ENCODE results near the gene ARL2BP. TPM values are rescaled to one million over a fixed set of nuclear protein-coding genes. Genes with fewer than 3 reads are reported as not detected.

ARL2BP gene
- total and polyA plus RNA-seq, 4 donors = 32.8 to 63.2 (median 44.1) TPM

- Histone ChIP-seq H3K36me3 (ENCODE audit: control insufficient read depth in 4 of 4, insufficient read depth in 4 of 4, low read length in 4 of 4) (peaks cover 24 to 53% (median 32%) of the 10 kb centered on the region in 4 donors), H3K27me3 (ENCODE audit: control insufficient read depth in 3 of 3, insufficient read depth in 3 of 3, low read length in 2 of 3) (no peaks in the 10 kb centered on the region), H3K27ac (ENCODE audit: low read depth in 1 of 2, low read length in 1 of 2) (no peak overlapping the region), H3K9ac (ENCODE audit: insufficient read depth in 1 of 2, low read length in 2 of 2) (no peak overlapping the region), H3K4me1 (ENCODE audit: control insufficient read depth in 5 of 5, insufficient read depth in 5 of 5, low read length in 5 of 5) (no peaks in the 10 kb centered on the region), H3K9me3 (ENCODE audit: control insufficient read depth in 4 of 4, insufficient read depth in 3 of 4, low read length in 3 of 4) (no peaks in the 10 kb centered on the region), H3K4me3 (no peak overlapping the region)
- ATAC-seq (ENCODE audit: insufficient read depth, low FRiP score) (no peak), DNase-seq (no peak)
- TF ChIP-seq, protein P1, sequence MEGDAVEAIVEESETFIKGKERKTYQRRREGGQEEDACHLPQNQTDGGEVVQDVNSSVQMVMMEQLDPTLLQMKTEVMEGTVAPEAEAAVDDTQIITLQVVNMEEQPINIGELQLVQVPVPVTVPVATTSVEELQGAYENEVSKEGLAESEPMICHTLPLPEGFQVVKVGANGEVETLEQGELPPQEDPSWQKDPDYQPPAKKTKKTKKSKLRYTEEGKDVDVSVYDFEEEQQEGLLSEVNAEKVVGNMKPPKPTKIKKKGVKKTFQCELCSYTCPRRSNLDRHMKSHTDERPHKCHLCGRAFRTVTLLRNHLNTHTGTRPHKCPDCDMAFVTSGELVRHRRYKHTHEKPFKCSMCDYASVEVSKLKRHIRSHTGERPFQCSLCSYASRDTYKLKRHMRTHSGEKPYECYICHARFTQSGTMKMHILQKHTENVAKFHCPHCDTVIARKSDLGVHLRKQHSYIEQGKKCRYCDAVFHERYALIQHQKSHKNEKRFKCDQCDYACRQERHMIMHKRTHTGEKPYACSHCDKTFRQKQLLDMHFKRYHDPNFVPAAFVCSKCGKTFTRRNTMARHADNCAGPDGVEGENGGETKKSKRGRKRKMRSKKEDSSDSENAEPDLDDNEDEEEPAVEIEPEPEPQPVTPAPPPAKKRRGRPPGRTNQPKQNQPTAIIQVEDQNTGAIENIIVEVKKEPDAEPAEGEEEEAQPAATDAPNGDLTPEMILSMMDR (IDR thresholded peaks at IDR 0.05; ENCODE audit: control extremely low read depth, extremely low read depth) = no peak
- 96 to 99% methylated on average over 1 of the region's 1 CpG for WGBS, 2 donors
These were observed 36.1 kb upstream of the ARL2BP start for GRCh38 chr16:57208926-57209325.

DNA sequence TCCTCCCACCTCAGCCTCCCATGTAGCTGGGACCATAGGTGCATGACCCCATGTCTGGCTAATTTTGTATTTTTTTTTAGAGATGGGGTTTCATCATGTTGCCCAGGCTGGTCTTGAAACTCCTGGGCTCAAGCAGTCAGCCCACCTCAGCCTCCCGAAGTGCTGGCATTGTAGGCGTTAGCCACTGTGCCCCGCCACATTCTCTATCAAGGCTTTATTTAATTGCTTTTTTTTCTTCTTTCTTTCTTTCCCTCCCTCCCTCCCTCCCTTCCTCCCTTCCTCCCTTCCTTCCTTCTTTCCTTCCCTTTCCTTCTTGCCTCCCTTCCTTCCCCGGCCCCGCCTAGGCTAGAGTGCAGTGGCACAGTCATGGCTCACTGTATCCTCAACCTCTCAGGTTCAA is 35.3 kb upstream of the ARL2BP start:
- no peak overlapping the region for H3K27ac ChIP-seq (ENCODE audit: low read depth in 1 of 2, low read length in 1 of 2)
- ATAC-seq (ENCODE audit: insufficient read depth, low FRiP score) = no peak
- TF ChIP-seq, protein P1 (IDR thresholded peaks at IDR 0.05; ENCODE audit: control extremely low read depth, extremely low read depth) = no peak
- no peak for DNase-seq
- H3K4me1 ChIP-seq (ENCODE audit: control insufficient read depth in 5 of 5, insufficient read depth in 5 of 5, low read length in 5 of 5) = no peaks in the 10 kb centered on the region
- peaks cover 0 to 3% (median 0%) of the 10 kb centered on the region in 4 donors for H3K9me3 ChIP-seq (ENCODE audit: control insufficient read depth in 4 of 4, insufficient read depth in 3 of 4, low read length in 3 of 4)
- WGBS, 2 donors = 95 to 96% methylated on average over 5 of the region's 5 CpGs
- no peak overlapping the region for H3K9ac ChIP-seq (ENCODE audit: insufficient read depth in 1 of 2, low read length in 2 of 2)
- H3K4me3 ChIP-seq = no peak overlapping the region
- no peaks in the 10 kb centered on the region for H3K27me3 ChIP-seq (ENCODE audit: control insufficient read depth in 3 of 3, insufficient read depth in 3 of 3, low read length in 2 of 3)
- peaks cover 27 to 56% (median 36%) of the 10 kb centered on the region in 4 donors for H3K36me3 ChIP-seq (ENCODE audit: control insufficient read depth in 4 of 4, insufficient read depth in 4 of 4, low read length in 4 of 4)

DNA sequence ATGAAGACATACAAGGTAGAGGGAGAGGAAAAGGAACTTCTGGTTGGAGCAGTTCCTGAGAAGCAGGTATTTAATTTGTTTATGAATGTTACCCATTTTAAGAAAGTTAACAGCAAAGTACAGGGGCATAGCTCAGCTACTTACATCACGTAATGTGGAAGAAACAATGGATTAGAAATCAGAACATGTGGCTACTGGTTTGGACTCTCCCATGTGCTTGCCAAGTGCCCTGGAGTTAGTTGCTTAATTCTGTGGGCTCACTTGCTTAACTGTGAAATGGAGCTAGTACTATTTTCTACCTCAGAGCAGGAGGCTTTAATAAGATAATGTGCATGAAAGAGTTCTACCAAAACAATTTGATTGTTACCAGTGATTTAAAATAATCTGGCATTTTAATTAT is 31.6 kb upstream of the ARL2BP start:
- H3K4me1 ChIP-seq (ENCODE audit: control insufficient read depth in 5 of 5, insufficient read depth in 5 of 5, low read length in 5 of 5) = no peaks in the 10 kb centered on the region
- WGBS, 2 donors = 89 to 91% methylated on average over 1 of the region's 1 CpG
- H3K36me3 ChIP-seq (ENCODE audit: control insufficient read depth in 4 of 4, insufficient read depth in 4 of 4, low read length in 4 of 4) = peaks cover 31 to 60% (median 55%) of the 10 kb centered on the region in 4 donors
- no peak for ATAC-seq (ENCODE audit: insufficient read depth, low FRiP score)
- no peak overlapping the region for H3K4me3 ChIP-seq
- no peak overlapping the region for H3K9ac ChIP-seq (ENCODE audit: insufficient read depth in 1 of 2, low read length in 2 of 2)
- no peaks in the 10 kb centered on the region for H3K27me3 ChIP-seq (ENCODE audit: control insufficient read depth in 3 of 3, insufficient read depth in 3 of 3, low read length in 2 of 3)
- H3K27ac ChIP-seq (ENCODE audit: low read depth in 1 of 2, low read length in 1 of 2) = no peak overlapping the region
- TF ChIP-seq, protein P1 (IDR thresholded peaks at IDR 0.05; ENCODE audit: control extremely low read depth, extremely low read depth) = no peak
- no peak for DNase-seq
- peaks cover 0 to 9% (median 6%) of the 10 kb centered on the region in 4 donors for H3K9me3 ChIP-seq (ENCODE audit: control insufficient read depth in 4 of 4, insufficient read depth in 3 of 4, low read length in 3 of 4)

GRCh38 chr16:57216968-57217367 is 28.1 kb upstream of the ARL2BP start:
- 93 to 99% methylated on average over 2 of the region's 2 CpGs for WGBS, 2 donors
- no peaks in the 10 kb centered on the region for H3K27me3 ChIP-seq (ENCODE audit: control insufficient read depth in 3 of 3, insufficient read depth in 3 of 3, low read length in 2 of 3)
- no peak for DNase-seq
- peaks cover 27 to 76% (median 73%) of the 10 kb centered on the region in 4 donors for H3K36me3 ChIP-seq (ENCODE audit: control insufficient read depth in 4 of 4, insufficient read depth in 4 of 4, low read length in 4 of 4)
- H3K4me1 ChIP-seq (ENCODE audit: control insufficient read depth in 5 of 5, insufficient read depth in 5 of 5, low read length in 5 of 5) = no peaks in the 10 kb centered on the region
- no peak overlapping the region for H3K27ac ChIP-seq (ENCODE audit: low read depth in 1 of 2, low read length in 1 of 2)
- ATAC-seq (ENCODE audit: insufficient read depth, low FRiP score) = no peak
- no peak overlapping the region for H3K9ac ChIP-seq (ENCODE audit: insufficient read depth in 1 of 2, low read length in 2 of 2)
- H3K4me3 ChIP-seq = no peak overlapping the region
- H3K9me3 ChIP-seq (ENCODE audit: control insufficient read depth in 4 of 4, insufficient read depth in 3 of 4, low read length in 3 of 4) = peaks cover 0 to 9% (median 6%) of the 10 kb centered on the region in 4 donors
- TF ChIP-seq, protein P1 (IDR thresholded peaks at IDR 0.05; ENCODE audit: control extremely low read depth, extremely low read depth) = no peak
